ENCODE measurements around the gene TMEM116. TPM values are rescaled to one million over a fixed set of nuclear protein-coding genes. Genes with fewer than 3 reads are reported as not detected.
"Not testable (repeated sequence)": the region's sequence is repeated elsewhere in the genome, so short reads cannot be mapped to it uniquely, and the experiment has no call there.

Gene TMEM116
- total RNA-seq, 2 donors from 2014 or later, result 4.6 to 8.0 TPM

- DNase-seq (no peak), ATAC-seq (no peak)
- Histone ChIP-seq H3K36me3 (replicated peaks in 1 of 2; ENCODE audit: insufficient read depth in 1 of 2, low read depth in 2 of 2) (no peaks in the 10 kb centered on the region), H3K9me3 (no peaks in the 10 kb centered on the region), H3K27ac (no peak overlapping the region), H3K27me3 (no peaks in the 10 kb centered on the region), H3K4me1 (no peaks in the 10 kb centered on the region), H3K4me3 (no peak overlapping the region)
- TF ChIP-seq POLR2A (IDR thresholded peaks at IDR 0.05), result no peak
- TF ChIP-seq, protein P1, sequence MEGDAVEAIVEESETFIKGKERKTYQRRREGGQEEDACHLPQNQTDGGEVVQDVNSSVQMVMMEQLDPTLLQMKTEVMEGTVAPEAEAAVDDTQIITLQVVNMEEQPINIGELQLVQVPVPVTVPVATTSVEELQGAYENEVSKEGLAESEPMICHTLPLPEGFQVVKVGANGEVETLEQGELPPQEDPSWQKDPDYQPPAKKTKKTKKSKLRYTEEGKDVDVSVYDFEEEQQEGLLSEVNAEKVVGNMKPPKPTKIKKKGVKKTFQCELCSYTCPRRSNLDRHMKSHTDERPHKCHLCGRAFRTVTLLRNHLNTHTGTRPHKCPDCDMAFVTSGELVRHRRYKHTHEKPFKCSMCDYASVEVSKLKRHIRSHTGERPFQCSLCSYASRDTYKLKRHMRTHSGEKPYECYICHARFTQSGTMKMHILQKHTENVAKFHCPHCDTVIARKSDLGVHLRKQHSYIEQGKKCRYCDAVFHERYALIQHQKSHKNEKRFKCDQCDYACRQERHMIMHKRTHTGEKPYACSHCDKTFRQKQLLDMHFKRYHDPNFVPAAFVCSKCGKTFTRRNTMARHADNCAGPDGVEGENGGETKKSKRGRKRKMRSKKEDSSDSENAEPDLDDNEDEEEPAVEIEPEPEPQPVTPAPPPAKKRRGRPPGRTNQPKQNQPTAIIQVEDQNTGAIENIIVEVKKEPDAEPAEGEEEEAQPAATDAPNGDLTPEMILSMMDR (IDR thresholded peaks at IDR 0.05), result no peak
- WGBS, 2 donors, result 96 to 100% methylated on average over 2 of the region's 2 CpGs
- intact Hi-C loops (cut with DNase I), result no loop called here
Observed at GRCh38 chr12:111997300-111997699, 15.7 kb downstream of the TMEM116 start.

DNA sequence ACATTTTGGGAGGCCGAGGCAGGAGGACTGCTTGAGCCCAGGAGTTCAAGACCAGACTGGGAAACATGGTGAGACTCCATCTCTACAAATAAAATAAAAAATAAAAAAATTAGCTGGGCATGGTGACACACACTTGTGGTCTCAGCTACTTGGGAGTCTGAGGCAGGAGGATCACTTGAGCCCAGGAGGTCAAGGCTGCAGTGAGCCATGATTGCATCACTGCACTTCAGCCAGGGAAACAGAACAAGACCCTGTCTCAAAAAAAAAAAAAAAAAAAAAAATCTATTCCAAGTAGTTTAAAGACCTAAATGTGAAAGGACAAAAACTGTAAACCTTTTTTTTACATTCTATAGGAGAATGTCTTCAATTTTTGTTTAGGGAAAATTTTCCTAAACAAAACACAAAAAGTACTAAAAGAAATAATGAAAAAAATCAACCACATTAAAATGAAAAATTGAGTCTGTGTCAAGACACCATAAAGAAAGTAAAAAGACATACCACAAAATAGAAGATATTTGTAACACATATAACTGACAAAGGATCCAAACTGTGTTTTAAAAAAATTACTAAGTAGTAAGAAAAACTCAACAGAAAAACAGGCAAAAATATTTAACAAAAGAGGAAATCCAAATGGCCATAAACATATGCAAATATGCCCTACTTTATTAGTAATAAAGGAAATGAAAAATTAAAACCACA is 17.0 kb downstream of the TMEM116 start:
- Histone ChIP-seq H3K4me1 (no peaks in the 10 kb centered on the region), H3K36me3 (replicated peaks in 1 of 2; ENCODE audit: insufficient read depth in 1 of 2, low read depth in 2 of 2) (no peaks in the 10 kb centered on the region), H3K9me3 (no peaks in the 10 kb centered on the region), H3K4me3 (no peak overlapping the region), H3K27me3 (no peaks in the 10 kb centered on the region), H3K27ac (no peak overlapping the region)
- DNase-seq (no peak), ATAC-seq (no peak)
- intact Hi-C loops (cut with DNase I), result no loop called here
- 86 to 100% methylated on average over 1 of the region's 1 CpG for WGBS, 2 donors
- TF ChIP-seq, protein P1 (IDR thresholded peaks at IDR 0.05), result no peak

DNA sequence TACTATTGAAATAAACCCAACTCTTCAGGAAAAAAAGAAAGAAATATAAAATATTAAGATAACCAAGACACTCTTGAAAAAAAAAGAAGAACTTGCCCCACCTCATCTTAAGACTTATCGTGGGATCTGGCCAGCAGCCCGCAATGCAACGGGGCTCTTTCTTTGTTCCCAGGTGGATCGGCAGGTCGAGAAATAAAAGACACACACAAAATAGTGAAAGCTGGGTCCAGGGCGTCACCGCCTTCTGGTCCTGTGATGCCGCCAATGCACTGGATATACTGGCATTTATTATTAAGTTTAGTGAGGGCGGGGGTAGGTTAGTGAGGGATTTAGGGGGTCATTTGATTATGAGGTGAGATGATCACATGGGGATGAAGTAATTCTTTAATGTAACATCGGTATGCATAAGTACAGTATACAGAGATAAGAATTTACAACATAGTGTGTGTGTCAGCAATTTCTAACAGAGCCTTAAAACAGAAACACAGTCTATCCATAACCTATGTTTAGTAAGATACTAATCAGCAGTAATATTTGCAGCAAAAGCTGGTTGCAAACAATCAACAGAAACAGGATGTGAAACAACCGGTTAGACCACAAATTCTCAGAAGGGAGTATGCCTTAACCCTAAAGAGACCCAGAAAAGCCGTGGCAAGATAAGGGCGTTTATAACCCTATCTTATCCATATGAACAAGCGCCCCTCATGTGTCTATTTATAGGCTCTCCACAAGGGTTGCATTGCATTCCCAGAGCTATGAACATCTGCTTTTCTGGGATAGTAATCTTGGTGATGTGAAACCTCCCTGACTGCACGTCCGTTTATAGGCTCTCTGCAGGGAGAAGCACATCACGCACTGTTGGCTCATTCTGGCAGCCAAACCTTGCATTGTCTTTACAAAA is 18.5 kb downstream of the TMEM116 start:
- H3K27ac ChIP-seq; intact Hi-C loops (cut with DNase I); H3K36me3 ChIP-seq (replicated peaks in 1 of 2; ENCODE audit: insufficient read depth in 1 of 2, low read depth in 2 of 2); H3K27me3 ChIP-seq; H3K4me3 ChIP-seq; ATAC-seq; H3K4me1 ChIP-seq; H3K9me3 ChIP-seq: not testable (repeated sequence)
- DNase-seq, result peak in 1 of 4 donors; percentile 20
- 46 to 60% methylated on average over 17 of the region's 17 CpGs for WGBS, 2 donors

- Histone ChIP-seq H3K4me3 (no peak overlapping the region), H3K27me3 (no peaks in the 10 kb centered on the region), H3K36me3 (replicated peaks in 1 of 2; ENCODE audit: insufficient read depth in 1 of 2, low read depth in 2 of 2) (no peaks in the 10 kb centered on the region), H3K9me3 (no peaks in the 10 kb centered on the region), H3K4me1 (no peaks in the 10 kb centered on the region), H3K27ac (no peak overlapping the region)
- intact Hi-C loops (cut with DNase I), result no loop called here
- DNase-seq (no peak), ATAC-seq (no peak)
- WGBS, 2 donors, result 73 to 74% methylated on average over 2 of the region's 2 CpGs
- TF ChIP-seq, protein P1 (IDR thresholded peaks at IDR 0.05), result no peak
- no peak for TF ChIP-seq POLR2A (IDR thresholded peaks at IDR 0.05)
Observed at GRCh38 chr12:111993292-111994150, 19.4 kb downstream of the TMEM116 start.

DNA sequence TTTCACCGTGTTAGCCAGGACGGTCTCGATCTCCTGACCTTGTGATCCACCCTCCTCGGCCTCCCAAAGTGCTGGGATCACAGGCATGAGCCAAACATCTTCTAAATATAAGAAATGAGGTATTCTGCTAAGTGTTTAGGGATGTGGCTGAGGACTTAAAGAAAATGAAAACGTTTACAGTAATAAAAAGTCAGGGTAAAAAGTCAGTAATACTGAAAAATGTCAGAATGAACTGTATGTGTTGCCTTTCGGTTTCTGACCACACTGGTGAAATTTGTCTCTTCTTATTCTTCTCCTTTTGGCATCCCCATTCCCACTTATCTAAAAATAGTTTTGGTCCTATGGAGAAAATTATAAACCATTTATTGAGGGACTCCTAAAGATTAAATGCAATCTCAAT is 20.5 kb downstream of the TMEM116 start:
- WGBS, 2 donors, result 78 to 82% methylated on average over 6 of the region's 6 CpGs
- TF ChIP-seq, protein P1 (IDR thresholded peaks at IDR 0.05), result no peak
- TF ChIP-seq POLR2A (IDR thresholded peaks at IDR 0.05), result no peak
- no peak overlapping the region for H3K27ac ChIP-seq

More for the DNA sequence above, 20.5 kb downstream of the TMEM116 start:
- Histone ChIP-seq H3K4me1 (no peaks in the 10 kb centered on the region), H3K4me3 (no peak overlapping the region), H3K36me3 (replicated peaks in 1 of 2; ENCODE audit: insufficient read depth in 1 of 2, low read depth in 2 of 2) (no peaks in the 10 kb centered on the region), H3K9me3 (no peaks in the 10 kb centered on the region), H3K27me3 (no peaks in the 10 kb centered on the region)
- DNase-seq (no peak), ATAC-seq (no peak)
- intact Hi-C loops (cut with DNase I), result no loop called here
